GM18861 (cell line): ENCODE results near the gene CDH20.
A peak's percentile ranks its signal among the peaks of the same experiment; 100 is the strongest.

Source experiments
- ATAC-seq: cut with Tn5 transposase; IDR thresholded peaks from one replicate; pipeline ENCODE4 v1.9.1; 2021; ENCODE audit not compliant: unreplicated experiment

CDH20 gene

GRCh38 chr18:61420218-61420885 lies 87.1 kb downstream of the CDH20 start:
- no peak for ATAC-seq

GRCh38 chr18:61426492-61427053 lies 93.3 kb downstream of the CDH20 start:
- ATAC-seq, result no peak

- ATAC-seq, result no peak
Observed at GRCh38 chr18:61428266-61428665, 95.0 kb downstream of the CDH20 start.

DNA sequence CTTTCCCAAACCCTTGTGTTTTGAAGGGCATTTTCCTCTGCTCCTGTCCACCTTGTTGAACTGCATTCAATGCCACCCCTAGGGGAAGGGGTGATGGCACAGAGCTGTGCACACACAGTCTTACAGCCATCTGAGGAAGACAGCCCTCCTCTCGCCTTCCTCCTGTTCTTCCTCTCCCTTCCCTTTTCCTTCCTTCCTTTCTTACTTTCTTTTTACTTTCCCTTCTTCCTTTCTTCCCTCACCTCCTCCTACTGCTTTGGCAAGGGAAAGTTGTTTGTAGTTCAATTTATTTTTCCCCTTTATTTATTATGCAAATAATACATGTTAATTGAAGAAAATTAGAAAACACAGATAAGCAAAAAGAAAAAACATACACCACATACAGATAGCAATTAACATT lies 99.4 kb downstream of the CDH20 start:
- ATAC-seq, result no peak

DNA sequence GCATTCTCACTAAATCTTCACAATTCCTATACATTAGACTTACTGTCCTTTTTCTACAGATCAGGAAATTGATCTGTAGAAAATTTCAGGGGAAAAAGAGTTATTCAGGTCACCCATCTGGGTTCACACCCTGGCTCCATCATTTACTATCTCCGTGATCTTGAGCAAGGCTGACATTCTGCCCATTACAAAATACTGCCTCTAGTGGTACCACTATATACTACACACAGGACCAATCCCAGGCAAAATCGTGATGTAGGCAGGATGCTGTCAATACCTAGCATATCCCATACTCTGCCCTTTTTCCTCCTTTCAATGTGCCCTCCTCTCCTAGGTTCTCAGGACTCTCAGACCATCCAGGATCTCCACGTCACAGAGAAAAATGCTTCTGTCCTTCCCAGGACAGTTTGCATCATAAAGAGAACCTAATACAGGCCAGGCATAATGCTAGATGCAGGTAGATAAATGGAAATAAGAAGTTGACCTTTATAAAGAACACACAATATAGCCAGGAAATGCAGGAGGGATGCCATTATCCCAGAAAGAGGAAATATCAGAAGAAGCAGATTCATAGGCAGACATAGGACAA lies 101.9 kb downstream of the CDH20 start:
- peak; percentile 89 for ATAC-seq

- no peak for ATAC-seq
Observed at GRCh38 chr18:61443081-61443725, 110.0 kb downstream of the CDH20 start.

DNA sequence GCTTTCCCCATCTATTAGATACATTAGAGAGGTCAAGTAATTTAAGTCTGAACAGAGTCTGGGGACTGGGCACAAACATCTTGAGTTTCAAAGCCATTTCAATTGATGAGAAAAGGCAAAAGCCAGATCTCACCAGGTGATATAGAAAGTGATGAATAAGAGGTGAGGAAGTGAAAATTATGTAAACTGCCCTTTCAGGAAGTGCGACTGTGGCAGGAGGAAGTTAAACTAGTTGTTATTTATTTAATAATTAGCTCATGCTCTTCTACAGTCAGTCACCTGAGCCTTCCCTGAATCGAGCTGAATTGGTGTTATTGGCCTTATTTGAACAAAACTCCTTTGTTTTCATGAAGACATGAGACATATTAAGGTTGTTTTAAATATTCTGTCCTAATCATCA lies 115.1 kb downstream of the CDH20 start:
- peak; percentile 96 for ATAC-seq

DNA sequence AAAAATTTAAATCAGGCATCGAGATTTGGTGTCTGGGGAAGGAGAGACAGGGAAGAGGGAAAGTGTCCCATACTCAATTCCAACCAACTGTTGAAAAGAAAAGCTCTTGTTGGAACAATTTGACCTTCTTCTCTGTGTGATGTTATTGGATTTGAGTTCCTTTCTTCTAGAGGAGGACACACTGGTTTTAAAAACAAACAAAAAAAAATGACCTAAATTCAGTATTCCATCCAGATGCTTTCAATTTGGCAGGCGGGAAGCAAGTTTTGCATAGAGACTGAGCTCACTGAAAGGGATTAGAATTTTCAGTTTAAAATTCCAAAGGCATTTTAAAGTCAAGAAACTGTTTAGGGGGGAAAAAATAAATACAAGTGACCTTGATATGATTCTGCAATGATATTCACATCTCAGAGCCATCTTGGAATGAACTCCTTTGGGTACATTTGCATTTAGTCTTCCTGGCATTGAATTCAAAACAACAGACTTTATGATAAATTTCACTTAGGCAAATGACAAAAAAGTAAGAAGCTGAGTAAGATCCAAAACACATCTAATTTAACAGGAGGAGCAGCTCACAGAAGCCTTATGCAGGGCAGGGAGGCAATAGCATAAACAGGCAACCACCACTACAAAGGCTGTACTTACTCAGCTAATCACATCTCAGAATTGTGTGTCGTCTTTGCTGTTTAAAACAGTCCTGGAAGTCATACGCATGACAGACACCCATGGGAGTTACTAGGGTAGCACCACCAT lies 126.8 kb downstream of the CDH20 start:
- ATAC-seq, result no peak

DNA sequence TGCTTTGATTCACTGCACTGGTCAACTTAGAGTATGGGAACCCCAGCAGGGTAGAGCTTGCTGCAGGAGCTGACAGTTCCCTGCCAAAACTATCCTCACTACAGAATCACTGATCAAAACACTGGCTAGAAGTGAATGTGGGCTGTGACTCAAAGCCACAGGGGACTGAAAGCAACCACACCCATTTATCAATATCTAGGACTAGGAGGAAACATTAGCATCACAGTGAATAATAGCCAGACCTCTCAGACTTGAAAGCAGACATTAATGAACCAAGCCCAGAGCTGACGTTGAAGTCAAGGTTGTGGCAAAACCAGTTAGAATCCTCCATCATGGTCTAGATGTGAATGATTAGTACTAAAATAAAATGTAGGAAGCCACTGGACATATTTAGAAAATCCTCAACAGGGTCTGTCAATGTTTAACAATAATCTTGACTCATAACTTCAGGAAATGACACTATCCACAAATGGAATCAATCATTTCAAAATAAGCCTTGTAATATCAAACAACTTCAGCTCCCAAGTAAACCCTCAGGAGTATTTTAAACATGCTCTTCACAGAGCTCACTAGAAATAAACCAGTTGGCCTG lies 131.4 kb downstream of the CDH20 start:
- ATAC-seq, result no peak

DNA sequence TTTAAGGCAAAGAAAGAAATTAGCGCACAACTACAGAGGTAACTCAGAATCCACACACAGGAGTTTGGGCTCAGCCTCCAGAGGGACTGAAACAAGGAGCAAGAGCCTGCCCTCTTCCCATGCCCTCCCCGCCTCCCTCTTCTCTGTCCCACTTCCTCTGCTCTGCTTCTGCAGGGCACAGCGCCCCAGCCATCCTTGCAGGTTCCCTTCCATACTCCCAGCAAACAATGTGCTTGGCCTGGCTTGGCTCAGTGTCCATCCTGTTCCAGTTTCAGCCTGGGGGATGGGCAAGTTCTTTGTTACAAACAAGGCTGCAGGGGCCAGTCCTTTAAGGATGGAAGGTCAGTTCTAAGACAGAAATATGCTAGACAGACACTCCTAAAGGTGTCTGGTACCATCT lies 133.5 kb downstream of the CDH20 start:
- ATAC-seq, result no peak

DNA sequence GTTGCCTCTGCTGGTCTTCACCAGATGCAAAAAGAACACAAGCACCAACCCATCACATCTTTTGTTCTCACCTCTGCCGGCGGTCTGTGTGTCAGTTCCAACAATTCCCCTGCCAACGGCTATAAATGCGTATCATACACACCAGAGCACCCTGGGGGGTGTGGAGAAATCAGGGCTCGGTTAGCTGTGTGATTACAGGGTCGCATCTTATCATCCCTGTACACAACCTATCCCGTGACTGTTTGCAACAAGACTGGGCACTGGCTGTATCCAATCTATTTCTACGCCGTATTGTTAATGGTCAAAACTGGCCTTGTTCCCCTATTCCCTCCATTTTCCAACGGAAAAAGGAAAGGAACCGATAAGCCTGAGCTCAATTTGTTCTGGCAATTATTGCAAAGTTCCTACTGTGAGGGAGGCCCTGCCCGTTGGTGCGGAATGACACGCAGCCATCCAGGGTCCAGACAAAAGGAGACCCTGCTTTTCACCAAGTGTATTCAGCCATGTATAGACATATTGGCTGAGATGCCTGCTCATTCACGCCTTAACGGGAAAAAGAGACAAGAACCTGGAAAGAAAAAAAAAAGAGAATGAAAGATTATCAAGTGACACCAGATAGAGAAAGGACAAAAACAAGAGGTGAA lies 136.9 kb downstream of the CDH20 start:
- ATAC-seq, result no peak

- no peak for ATAC-seq
Observed at GRCh38 chr18:61471541-61471940, 138.3 kb downstream of the CDH20 start.

- no peak for ATAC-seq
Observed at GRCh38 chr18:61471942-61472341, 138.7 kb downstream of the CDH20 start.

- ATAC-seq, result no peak
Observed at GRCh38 chr18:61474341-61474740, 141.1 kb downstream of the CDH20 start.

DNA sequence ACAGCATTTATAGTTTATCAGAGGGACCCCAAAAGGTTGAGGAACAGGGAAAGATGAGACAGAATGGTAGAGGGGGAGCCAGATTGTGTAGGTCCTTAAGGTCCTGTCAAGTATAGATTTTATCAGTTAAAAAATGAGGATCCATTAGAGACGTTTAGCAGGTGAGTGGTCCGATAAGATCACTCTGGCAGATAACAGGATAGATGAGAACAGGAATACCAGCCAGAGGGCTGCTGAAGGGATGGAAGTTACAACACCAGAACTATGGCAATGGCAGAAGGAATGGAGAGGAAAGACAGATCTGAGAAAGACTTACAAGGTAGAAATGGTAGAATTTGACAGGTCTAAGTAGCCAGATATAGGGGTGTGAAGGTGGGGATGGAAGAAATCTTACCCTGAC lies 141.7 kb downstream of the CDH20 start:
- ATAC-seq, result no peak

- ATAC-seq, result no peak
Observed at GRCh38 chr18:61475931-61476330, 142.7 kb downstream of the CDH20 start.

GRCh38 chr18:61489334-61489733 lies 156.1 kb downstream of the CDH20 start:
- no peak for ATAC-seq

DNA sequence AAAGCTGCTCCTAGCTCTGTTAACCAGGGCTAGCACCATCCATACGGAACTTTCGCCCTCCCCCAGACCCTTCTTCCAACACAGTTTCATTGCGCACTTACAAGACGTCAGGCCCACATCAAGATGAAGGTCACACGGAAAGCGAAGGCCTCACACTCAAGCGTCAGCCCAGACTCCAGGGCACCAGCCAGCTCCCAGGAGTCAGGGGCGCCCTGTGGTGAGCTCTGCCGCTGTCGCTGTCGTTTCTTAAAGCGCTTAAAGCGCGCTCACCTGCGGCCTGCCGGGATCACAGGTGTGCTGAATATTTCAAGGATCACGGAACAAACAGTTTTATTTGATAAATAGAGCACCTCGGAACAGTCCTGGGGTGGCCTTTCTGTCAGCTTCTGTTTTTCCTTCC lies 163.1 kb downstream of the CDH20 start:
- no peak for ATAC-seq

- no peak for ATAC-seq
Observed at GRCh38 chr18:61497422-61497821, 164.2 kb downstream of the CDH20 start.

GRCh38 chr18:61502472-61502871 lies 169.2 kb downstream of the CDH20 start:
- no peak for ATAC-seq

DNA sequence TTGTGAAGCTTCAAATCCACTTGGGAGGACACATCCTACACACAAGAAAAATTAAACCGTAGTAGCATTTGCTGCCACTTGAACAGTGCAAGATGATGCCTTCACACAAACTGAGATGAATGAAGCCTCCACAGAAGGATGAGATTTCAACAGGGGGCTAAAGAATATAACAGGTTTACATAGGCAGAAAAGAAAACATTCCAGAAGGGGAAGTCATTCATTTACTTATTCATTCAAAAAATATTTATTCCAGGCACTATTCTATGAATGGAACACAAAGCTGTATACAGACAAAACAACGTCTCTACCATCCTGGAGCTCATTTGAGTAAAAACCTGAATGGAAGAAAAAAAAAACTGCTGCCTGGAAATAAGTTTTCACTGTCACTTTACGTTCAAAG lies 170.5 kb downstream of the CDH20 start:
- ATAC-seq, result no peak
